K562 (cell line): ENCODE results near the gene TMEM167B. TPM values are rescaled to one million over a fixed set of nuclear protein-coding genes. Genes with fewer than 3 reads are reported as not detected.

Experiments used
- ARID2 ChIP-seq: fragments of 450-650 bp; IDR thresholded peaks from 2 replicates; pipeline ENCODE4 v1.6.1; 2017; ENCODE audit warnings: antibody characterized with exemption, mild to moderate bottlenecking
- CC2D1A ChIP-seq: fragments of 450-650 bp; IDR thresholded peaks from 2 replicates; pipeline ENCODE4 v1.6.1; 2017; ENCODE audit warnings: mild to moderate bottlenecking
- E2F6 ChIP-seq, 2 experiments: IDR thresholded peaks; 2 replicates each; pipeline ENCODE4 v1.6.1; 2011; ENCODE audit warnings: borderline replicate concordance in 1 of 2, control low read depth in 1 of 2, low read depth in 1 of 2, low read length in 1 of 2, mild to moderate bottlenecking in 1 of 2, mixed read lengths in 1 of 2, moderate library complexity in 1 of 2; ENCODE audit not compliant: insufficient read depth in 1 of 2, insufficient read length in 1 of 2, poor library complexity in 1 of 2, severe bottlenecking in 1 of 2; ENCODE audit errors: extremely low read depth in 1 of 2
- FIP1L1 ChIP-seq: fragments of 200-400 bp; formaldehyde crosslinking; IDR thresholded peaks from 2 replicates; pipeline ENCODE4 v1.6.1; 2018; ENCODE audit warnings: mild to moderate bottlenecking, low read depth, low read length; ENCODE audit not compliant: poor library complexity, severe bottlenecking
- HMBOX1 ChIP-seq: sonication (generic); IDR thresholded peaks from 2 replicates; pipeline ENCODE4 v1.6.1; 2016
- ILK ChIP-seq: fragments of 450-650 bp; IDR thresholded peaks from 2 replicates; pipeline ENCODE4 v1.6.1; 2016; ENCODE audit warnings: missing genetic modification characterization, low read depth, mild to moderate bottlenecking, missing compliant biosample characterization, moderate library complexity, borderline replicate concordance
- MCM2 ChIP-seq: fragments of 450-650 bp; IDR thresholded peaks from 2 replicates; pipeline ENCODE4 v1.6.1; 2017; ENCODE audit warnings: low read depth, mild to moderate bottlenecking
- POLR2AphosphoS5 ChIP-seq: IDR thresholded peaks from 2 replicates; pipeline ENCODE4 v1.6.1; 2011; ENCODE audit warnings: mild to moderate bottlenecking, low read depth, low read length, moderate library complexity; ENCODE audit not compliant: control insufficient read depth, insufficient read depth
- POLR3G ChIP-seq: IDR thresholded peaks from 2 replicates; pipeline ENCODE4 v1.6.1; 2011; ENCODE audit not compliant: insufficient read length, insufficient replicate concordance; ENCODE audit errors: extremely low read depth
- RBFOX2 ChIP-seq: fragments of 200-400 bp; formaldehyde crosslinking; IDR thresholded peaks from 2 replicates; pipeline ENCODE4 v1.6.1; 2017; ENCODE audit warnings: low read depth, mild to moderate bottlenecking, low read length, moderate library complexity
- SETDB1 ChIP-seq: IDR thresholded peaks from one replicate; pipeline ENCODE4 v1.6.1; 2012; ENCODE audit warnings: low read length, control low read depth, inconsistent platforms
- SREBF2 ChIP-seq: sonication (generic); formaldehyde crosslinking; IDR thresholded peaks from 2 replicates; pipeline ENCODE4 v1.4.0; 2020; ENCODE audit warnings: mild to moderate bottlenecking, missing genetic modification reagents
- SRSF3 ChIP-seq: fragments of 200-400 bp; formaldehyde crosslinking; IDR thresholded peaks from 2 replicates; pipeline ENCODE4 v1.6.1; 2016; ENCODE audit warnings: mild to moderate bottlenecking, low read length, moderate library complexity; ENCODE audit not compliant: insufficient read depth
- TBL1XR1 ChIP-seq, 2 experiments: IDR thresholded peaks; 2 replicates each; pipeline ENCODE4 v1.6.1; 2012; ENCODE audit warnings: improper control_type of control experiment in 2 of 2, low read length in 2 of 2, mild to moderate bottlenecking in 1 of 2
- TOE1 ChIP-seq, 2 experiments: fragments of 450-650 bp in 1 of 2; sonication (generic) in 1 of 2; formaldehyde crosslinking in 1 of 2; IDR thresholded peaks; 2 replicates each; pipeline versions ENCODE4 v1.7.1 to v1.8.0; 2016 to 2022; ENCODE audit warnings: borderline replicate concordance in 2 of 2, mild to moderate bottlenecking in 2 of 2, antibody characterized with exemption in 1 of 2, inconsistent platforms in 1 of 2, low read depth in 1 of 2, missing genetic modification reagents in 1 of 2, moderate library complexity in 1 of 2
- ZKSCAN1 ChIP-seq: fragments of 150-350 bp; IDR thresholded peaks from 2 replicates; pipeline ENCODE4 v1.6.1; 2016; ENCODE audit warnings: low read depth, low read length
- ZNF165 ChIP-seq: fragments of 250-450 bp; sonication (Bioruptor Pico); IDR thresholded peaks from 2 replicates; pipeline ENCODE4 v1.4.0; 2020; ENCODE audit warnings: borderline replicate concordance
- ZNF316 ChIP-seq: fragments of 450-650 bp; IDR thresholded peaks from 2 replicates; pipeline ENCODE4 v1.6.1; 2016
- ZNF57 ChIP-seq: fragments of 450-650 bp; formaldehyde crosslinking; IDR thresholded peaks from 2 replicates; pipeline ENCODE4 v1.4.0; 2020; ENCODE audit warnings: mild to moderate bottlenecking, moderate library complexity
- ZNF785 ChIP-seq: fragments of 250-450 bp; sonication (Bioruptor Pico); IDR thresholded peaks from 2 replicates; pipeline ENCODE4 v1.4.0; 2020; ENCODE audit warnings: mild to moderate bottlenecking
- polyA plus RNA-seq, 8 experiments: library from polyadenylated mRNA; depleted of rRNA in 4 of 8; stranded (reverse) in 5 of 8; unstranded in 3 of 8; fragments of >200 nt; fragmentation: Nextera tagmentation in 2 of 8; fragmentation: Illumina TruSeq in 1 of 8; extraction: Ambion mirVana in 2 of 8; extraction: Trizol in 1 of 8; gene quantifications; 2 replicates each; pipeline versions ENCODE4 v1.2.1 to v1.2.3, GENCODE V29; 2011 to 2014; ENCODE audit warnings: inconsistent platforms in 1 of 8, missing spikeins in 1 of 8
- total RNA-seq, 7 experiments: library from RNA; depleted of rRNA in 6 of 7; stranded (reverse); fragments of >200 nt in 6 of 7; fragmentation: Illumina TruSeq in 2 of 7; extraction: Trizol in 2 of 7; gene quantifications; 2 replicates each; pipeline versions ENCODE4 v1.2.1 to v1.2.3, GENCODE V29; 2011 to 2021; ENCODE audit warnings: low replicate concordance in 1 of 7
- TF ChIP-seq, protein P1 (sequence below): fragments of 200-800 bp; sonication (Bioruptor generic); IDR thresholded peaks from 2 replicates; pipeline ENCODE4 v1.6.1; 2017; ENCODE audit warnings: missing genetic modification characterization, missing compliant biosample characterization

Gene TMEM167B
- total and polyA plus RNA-seq, 9 of the 15 experiments (the other 6 are each of a cell fraction or from before 2014, with no cell fraction given), result 17.2 to 36.4 (median 32.2) TPM

DNA sequence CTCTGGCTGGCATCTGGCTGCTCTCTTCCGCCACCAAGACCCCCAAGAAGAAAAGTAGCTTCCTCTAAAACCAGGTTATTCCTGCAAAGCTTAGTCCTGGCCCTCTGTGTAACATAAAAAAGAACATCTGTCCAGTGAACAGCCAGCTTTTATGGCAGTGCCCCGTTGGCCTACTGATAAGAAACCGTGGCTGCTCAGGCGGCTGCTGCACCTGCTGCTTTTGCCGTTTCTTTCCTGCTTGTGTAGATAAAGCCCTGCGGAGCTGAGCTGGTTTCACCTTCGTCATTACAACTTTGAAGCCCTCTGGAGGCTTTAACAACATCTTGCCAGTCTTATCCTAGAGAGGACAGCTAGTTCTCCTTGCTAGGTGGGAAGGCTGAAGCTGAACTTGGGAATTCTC is 43.9 kb downstream of the TMEM167B start (continued):
- TF ChIP-seq HMBOX1, result peak; percentile 74
- TF ChIP-seq ZNF165 (CRISPR knock-in tag), result no peak
- TF ChIP-seq ZNF785 (CRISPR knock-in tag), result no peak
- peak in 1 of 2 experiments; percentile 15 for TF ChIP-seq E2F6 (IDR thresholded peaks at IDR 0.05; ENCODE audit: borderline replicate concordance in 1 of 2, extremely low read depth in 1 of 2, insufficient read depth in 1 of 2, insufficient read length in 1 of 2, low read depth in 1 of 2, low read length in 1 of 2, poor library complexity in 1 of 2, severe bottlenecking in 1 of 2)
- TF ChIP-seq ZKSCAN1, result peak; percentile 79
- TF ChIP-seq POLR2AphosphoS5, result peak; percentile 98
- peak; percentile 77; the same call in 1 of the 2 replicates for TF ChIP-seq CC2D1A
- TF ChIP-seq ARID2, result no peak
- 0 out of 2 replicates have a peak, but pooled peaks have one; percentile 18 for TF ChIP-seq TOE1 (IDR thresholded peaks at IDR 0.05; ENCODE audit: borderline replicate concordance)
- no peak for TF ChIP-seq TOE1 (CRISPR knock-in tag; IDR thresholded peaks at IDR 0.05; ENCODE audit: borderline replicate concordance, low read depth)
- TF ChIP-seq POLR3G, result no peak
- TF ChIP-seq ILK (tag), result no peak
- no peak for TF ChIP-seq FIP1L1
- TF ChIP-seq SRSF3, result no peak
- TF ChIP-seq ZNF57 (CRISPR knock-in tag), result no peak
- no peak for TF ChIP-seq SETDB1
- peak; percentile 51 to 81; a peak in 2 of 4 replicates for TF ChIP-seq TBL1XR1 (IDR thresholded peaks at IDR 0.05; ENCODE audit: low read length in 2 of 2)
- no peak for TF ChIP-seq RBFOX2
- no peak for TF ChIP-seq SREBF2 (CRISPR knock-in tag)
- no peak for TF ChIP-seq MCM2
- TF ChIP-seq ZNF316, result no peak
- TF ChIP-seq, protein P1, sequence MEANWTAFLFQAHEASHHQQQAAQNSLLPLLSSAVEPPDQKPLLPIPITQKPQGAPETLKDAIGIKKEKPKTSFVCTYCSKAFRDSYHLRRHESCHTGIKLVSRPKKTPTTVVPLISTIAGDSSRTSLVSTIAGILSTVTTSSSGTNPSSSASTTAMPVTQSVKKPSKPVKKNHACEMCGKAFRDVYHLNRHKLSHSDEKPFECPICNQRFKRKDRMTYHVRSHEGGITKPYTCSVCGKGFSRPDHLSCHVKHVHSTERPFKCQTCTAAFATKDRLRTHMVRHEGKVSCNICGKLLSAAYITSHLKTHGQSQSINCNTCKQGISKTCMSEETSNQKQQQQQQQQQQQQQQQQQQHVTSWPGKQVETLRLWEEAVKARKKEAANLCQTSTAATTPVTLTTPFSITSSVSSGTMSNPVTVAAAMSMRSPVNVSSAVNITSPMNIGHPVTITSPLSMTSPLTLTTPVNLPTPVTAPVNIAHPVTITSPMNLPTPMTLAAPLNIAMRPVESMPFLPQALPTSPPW (CRISPR knock-in tag), result peak; percentile 39
